DLD1 (cell line): ENCODE results near the gene TRIO.

Experiments
- in situ Hi-C: cut with HindIII; loops from 2 replicates; pipeline ENCODE4 v1.10.0; 2017; ENCODE audit warnings: low sequenced_read_pairs

The TRIO gene

DNA sequence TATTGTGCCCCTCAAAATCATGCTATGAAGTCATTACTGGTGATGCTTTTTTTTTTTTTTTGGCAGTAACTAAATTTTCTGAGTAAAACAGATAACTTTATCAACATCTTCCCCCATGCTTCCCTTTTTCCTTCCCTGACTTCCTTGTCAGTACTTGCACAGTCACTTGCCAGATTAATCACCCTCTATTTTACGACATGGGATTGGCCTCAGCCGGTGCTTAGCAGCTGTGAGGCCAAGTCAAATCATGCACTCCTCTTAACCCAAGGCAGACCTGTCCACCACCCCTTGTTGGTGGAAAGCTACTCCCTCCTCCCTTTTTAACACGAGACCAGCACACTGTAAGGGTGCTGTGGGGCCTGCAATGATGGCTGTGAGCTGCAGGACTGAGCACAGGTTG lies 320.5 kb downstream of the TRIO start:
- in situ Hi-C loops = no loop called here

DNA sequence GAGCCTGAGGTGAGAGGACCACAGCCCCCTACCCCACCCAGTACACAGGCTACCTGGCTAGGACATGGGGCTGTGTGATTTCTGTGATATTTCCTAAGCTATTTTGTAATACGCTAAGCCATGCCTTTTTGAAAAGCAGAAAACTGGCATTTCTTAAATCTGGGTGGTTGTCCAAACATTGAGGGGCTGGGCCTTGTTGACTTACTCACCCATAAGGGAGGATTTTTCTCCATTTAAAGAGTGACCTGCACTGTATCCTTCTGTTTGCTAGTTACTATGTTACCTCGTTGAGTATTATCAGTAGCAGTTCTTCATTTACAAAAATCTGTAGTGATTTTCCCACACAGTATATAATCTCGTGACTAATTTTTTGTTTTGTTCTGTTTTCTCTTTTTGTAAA lies 321.0 kb downstream of the TRIO start:
- in situ Hi-C loops = no loop called here

DNA sequence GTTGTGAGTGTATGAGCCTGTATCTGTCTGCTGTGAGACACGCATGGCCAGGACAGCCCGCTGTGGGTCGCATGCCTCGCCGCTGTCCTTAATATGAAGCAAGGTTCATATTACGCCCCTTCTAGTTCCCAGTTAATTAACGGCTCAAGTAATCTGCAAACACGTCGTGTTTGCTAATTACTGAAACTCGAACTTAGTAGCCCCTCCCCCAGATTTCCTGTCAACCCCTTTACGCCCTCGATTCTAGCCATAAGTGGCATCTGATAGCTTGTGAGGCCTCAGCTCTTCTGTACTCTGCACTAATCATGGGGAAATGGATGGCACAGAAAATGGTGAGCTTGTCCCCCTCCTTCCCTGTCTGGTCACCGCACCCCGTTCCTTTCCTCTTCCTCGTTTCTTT lies 321.5 kb downstream of the TRIO start:
- in situ Hi-C loops = no loop called here

DNA sequence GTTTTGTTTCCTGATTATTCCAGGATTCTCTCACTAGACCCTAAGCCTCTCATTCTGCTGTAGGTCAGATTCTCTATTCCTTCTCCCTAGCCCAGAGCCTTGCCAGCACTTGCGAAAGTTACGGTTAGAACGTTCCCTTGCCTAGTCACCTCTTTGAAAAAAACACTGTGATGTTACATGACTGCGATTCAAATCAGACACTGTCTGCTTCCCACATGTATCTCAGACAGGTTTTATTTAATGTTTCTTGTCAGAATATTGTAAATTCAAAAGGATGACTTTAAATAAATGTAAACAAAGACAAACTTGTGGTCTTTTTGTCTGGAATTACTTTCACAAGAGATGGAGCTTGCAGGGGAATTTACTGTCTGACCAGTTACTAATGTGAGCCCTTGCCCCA lies 322.0 kb downstream of the TRIO start:
- in situ Hi-C loops = no loop called here

DNA sequence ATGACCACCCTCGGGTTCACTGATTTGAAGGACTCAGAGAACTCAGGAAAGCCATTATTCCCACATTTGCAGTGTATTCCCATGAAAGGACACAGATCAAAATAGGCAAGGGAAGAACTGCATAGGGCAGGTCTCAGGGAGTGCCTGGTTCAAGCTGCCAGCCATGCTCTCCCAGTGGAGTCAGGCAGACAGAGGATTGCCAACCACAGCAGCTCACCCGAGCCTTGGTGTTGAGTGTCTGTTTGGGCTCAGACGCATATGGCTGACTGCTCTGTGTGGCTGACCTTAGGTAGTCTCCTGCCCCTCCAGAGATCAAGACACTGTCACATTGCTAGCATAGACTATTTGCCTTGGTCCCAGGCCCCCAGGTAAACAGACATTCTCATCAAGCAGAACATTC lies 322.6 kb downstream of the TRIO start:
- in situ Hi-C loops = no loop called here

DNA sequence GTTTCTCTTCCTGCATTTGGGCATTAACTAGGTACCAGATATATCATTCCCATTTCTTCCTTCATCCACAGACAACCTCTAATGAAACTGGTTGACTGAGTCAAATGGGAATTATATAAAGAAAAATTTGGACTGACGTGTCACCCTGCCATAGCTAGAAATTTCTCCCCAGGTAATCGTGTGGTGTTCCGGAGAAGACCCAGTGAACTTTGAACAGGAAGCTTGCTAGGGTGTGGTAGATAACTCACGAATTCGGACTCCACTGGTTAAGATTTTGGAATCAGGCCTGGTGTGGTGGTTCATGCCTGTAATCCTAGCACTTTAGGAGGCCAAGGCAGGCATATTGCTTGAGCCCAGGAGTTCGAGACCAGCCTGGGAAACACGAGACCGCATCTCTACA lies 324.1 kb downstream of the TRIO start:
- in situ Hi-C loops = no loop called here

DNA sequence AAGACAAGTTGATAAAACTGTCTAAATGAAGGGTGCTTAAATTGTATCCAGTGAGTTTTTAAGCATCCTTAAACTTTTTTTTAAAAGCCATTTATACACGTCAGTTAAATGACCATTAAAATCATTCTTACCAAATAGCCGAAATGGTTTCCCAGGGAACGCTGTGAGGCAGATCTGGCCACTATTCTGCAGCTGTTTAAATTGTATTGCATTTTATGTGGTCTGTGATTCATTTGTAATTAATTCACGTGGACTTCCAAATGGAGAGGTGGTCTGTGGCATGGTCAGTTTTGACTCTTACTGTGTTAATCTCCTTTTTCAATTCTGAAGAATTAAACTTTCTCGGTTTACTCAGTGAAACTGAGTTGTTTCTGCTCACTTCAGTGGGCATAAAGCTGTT lies 324.7 kb downstream of the TRIO start:
- in situ Hi-C loops = no loop called here

DNA sequence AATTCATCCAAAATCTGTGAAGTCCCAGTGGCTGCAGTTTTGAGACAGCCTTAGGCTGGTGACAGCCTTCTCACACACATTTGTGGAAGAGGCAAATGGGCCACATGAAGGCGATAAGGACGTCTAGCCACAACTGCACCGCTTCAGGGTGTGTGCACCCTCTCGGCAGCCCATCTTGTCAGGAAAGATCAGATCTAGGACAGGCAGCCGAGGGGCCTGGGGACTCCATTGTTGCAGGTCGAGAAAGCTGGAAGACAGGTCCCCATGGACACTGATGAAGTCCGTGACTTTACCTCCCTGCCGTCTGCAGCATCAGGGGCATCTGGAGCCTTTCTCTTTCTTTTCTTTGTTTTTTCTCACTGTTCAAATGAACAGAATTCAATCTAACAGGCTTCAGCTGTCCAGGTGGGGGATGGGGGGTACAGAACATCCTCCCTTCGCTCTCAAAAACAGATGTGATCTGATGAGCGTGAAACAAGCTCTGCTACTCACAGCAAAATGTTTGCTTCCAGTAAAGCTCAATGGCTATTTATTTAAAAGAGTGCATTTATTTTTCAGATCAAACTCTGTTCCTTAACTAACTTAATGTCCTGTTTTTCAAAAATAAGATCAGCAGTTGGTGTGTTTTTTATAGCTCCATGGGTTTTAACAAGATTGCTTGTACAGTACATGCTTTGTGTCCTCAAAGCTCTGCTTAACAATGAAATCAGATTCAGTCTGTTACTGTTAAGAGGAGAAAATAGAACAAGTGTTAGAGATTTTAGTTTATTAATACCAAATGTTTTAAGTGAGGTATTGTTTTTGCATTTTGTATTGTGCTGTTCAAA lies 326.6 kb downstream of the TRIO start:
- in situ Hi-C loops = no loop called here

DNA sequence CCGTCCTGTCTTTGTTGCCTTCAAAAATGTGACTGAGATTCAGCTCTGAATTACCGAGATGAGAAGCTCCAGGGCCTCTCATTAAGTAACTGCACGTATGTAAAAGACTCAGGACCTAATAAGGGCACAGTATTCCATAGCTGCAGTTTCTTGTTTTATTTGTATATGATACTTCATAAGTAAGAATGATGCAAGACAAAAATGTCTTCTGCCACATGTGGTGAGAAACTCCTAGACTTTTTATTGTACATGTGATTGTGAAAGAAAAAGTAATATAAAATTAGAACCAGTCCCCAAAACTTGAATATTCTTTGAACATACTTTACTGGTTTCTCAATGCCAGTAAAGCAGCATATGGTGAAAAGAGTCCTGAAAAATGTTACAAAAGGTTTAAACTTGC lies 328.4 kb downstream of the TRIO start:
- in situ Hi-C loops = no loop called here

DNA sequence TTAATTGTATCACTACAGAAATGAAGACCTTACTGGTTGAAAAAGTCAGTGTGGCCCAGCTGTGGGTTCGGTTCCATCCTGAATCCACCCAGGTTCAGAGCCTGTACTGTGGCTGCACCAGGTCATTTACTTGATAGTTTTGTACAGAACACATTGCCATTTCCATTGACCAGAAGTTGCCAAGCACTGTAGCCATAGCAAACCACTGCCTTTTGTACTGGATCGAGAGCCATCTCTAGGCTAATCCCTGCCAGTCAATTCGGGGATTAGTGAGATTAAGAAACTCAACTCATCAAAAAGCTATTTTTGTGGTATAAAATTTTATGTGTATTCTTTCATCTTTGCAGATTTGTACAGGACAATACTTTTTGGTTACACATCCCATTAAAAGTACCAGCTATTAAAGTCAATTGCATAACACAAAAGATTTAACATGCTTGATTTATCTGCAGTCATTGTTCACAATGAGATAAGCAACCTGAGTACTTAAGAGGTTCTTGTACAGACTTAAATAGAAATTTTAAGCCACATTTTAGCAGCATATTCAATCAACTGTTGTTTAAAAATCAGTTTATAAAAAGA lies 329.9 kb downstream of the TRIO start:
- in situ Hi-C loops = no loop called here

DNA sequence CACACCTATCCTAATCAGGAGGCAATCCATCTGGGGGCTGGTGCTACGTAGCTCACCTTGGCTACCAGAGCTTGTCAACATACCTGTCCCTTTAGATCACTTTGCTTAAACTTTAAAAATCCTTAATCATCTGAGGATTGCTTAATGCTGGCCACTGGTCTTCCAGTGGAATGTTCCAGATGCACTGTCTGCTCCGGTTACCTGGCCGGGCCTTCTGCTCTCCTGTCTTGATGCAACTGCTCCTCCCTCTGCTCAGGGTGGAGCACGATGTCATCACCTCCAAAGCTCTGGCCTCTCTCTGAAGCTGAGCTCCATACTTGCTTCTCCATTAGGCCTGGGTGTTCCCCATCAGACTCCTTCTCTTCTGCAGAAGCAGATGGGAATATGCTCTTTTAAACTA lies 331.9 kb downstream of the TRIO start:
- in situ Hi-C loops = no loop called here

DNA sequence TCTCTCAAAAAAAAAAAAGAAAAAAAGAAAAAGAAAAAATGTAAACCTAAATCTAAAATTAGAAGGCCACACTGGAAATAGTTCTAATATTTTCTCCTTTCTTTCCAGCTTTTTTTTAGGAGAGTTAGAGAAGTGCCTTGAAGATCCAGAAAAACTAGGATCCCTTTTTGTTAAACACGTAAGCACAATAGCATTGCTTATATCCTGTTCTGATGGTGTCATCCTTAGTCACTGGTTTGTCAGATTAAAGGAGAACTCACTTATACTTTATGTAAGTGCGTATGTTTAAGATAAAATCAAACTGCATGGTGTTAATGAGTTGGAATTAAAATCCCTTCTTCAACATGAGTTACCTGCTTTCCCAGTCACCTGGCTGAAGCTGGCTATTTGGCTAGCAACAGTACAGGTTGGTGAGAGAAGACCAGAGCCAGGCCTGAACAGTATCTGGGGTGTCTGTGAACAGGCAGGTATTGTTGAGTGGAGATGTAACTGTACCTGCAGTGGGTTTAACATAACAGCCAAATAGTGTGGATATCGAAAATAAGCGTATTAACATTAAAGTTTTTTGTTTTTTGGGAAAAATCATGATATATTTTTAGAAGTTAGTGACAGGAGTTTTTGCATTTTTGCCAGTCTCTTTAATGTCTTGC lies 333.8 kb downstream of the TRIO start:
- in situ Hi-C loops = no loop called here

DNA sequence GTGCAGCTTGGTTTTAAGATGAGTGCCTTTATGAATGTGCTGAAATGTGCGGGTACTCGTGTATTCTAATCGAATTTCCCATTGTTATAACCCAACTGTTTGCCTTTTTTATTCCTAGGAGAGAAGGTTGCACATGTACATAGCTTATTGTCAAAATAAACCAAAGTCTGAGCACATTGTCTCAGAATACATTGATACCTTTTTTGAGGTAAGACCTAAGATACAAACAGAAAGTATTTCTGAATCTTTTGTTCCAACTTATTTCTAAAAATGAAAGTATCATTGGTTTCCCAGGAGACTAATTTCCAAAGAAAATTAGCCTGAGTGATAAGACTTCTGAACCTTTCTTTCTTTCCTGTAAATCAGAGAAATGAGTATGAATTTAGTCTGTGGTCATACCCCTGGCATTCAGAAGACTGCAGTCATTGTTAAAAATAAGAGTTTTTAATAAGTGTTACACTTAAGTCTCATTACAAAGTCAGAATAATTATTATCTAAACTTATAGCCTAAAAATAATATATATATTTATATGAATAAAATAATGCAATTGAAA lies 336.1 kb downstream of the TRIO start:
- in situ Hi-C loops = no loop called here

DNA sequence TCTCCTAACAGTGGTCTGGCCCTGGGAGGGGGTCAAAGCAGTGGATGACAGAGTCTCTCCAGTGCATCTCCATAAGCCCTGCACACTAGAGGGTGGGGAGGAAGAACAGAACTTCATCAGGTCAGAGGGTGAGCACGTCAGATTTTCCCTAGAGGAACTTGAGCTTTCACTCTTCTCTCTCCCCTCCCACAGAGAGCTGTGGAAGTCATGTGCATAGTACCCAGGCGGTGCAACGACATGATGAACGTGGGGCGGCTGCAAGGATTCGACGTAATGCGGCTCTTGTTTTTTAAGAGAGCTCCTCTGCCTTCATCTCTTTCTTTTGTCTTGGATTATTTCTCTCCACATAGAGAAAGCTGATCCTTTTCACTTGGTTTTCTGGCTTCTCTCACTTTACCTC lies 338.2 kb downstream of the TRIO start:
- in situ Hi-C loops = no loop called here

DNA sequence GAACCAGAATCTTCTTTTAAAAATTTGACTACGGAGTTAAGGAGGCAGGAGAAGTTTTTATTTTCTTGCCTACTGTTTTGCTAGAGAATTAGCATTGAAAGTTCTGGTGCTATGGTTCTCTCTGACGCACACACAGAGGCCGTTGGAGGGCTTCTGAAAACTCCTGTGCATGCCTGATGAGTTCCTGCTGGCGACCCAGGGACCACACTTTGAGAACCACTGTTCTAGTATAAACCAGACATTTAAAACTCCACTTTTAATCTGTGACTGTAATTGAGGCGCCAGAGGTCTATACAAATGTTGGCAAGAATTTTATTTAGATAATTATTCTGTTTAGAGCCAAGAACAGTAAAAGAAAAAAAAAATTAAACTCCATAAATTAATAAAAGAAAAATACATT lies 338.9 kb downstream of the TRIO start:
- in situ Hi-C loops = no loop called here

DNA sequence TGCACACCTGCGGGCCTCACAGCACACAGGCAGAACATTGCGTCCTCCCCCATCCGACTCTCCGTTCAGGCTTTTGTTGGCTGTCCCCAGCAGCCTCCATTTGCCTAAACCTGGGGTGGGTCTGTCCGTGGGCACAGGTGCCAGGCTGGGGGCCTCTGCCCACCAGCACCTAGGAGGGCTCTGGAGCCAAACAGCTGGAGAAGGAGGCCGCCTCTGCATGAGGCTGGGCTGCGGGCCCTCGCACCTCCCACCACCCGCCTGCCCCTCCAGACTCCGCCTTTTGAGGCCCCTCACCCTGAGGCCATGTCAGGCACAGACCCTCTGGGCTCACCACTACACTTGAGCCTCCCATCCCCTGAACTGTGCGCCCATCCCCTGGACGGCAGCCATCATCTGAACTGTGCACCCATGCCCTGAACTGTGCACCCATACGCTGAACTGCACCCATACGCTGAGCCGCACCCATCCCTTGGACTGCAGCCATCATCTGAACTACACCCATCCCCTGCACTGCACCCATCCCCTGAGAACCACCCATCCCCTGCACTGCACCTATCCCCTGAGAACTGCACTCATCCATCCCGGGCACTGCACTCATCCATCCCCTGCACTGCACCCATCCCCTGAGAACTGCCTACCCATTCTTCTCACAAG lies 340.5 kb downstream of the TRIO start:
- in situ Hi-C loops = no loop called here

DNA sequence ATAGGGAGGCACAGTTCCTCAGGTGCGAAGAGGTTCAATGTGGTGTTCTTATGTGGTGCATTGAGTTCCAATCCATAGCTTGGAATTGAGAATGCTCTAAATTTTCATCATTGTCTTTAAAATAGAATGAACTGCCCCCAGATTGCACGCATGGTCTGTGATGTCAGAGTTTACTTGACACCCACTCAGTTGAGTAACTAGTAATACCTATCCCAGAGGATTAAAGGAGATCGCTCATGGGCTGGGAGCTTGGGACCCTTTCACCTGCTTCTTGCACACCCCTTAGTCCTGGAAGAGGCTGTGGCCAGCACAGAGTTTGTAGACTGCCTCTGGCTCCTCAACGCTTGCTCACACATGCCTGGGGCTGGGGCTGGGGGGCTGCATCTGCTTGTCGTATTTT lies 343.3 kb downstream of the TRIO start:
- in situ Hi-C loops = no loop called here

DNA sequence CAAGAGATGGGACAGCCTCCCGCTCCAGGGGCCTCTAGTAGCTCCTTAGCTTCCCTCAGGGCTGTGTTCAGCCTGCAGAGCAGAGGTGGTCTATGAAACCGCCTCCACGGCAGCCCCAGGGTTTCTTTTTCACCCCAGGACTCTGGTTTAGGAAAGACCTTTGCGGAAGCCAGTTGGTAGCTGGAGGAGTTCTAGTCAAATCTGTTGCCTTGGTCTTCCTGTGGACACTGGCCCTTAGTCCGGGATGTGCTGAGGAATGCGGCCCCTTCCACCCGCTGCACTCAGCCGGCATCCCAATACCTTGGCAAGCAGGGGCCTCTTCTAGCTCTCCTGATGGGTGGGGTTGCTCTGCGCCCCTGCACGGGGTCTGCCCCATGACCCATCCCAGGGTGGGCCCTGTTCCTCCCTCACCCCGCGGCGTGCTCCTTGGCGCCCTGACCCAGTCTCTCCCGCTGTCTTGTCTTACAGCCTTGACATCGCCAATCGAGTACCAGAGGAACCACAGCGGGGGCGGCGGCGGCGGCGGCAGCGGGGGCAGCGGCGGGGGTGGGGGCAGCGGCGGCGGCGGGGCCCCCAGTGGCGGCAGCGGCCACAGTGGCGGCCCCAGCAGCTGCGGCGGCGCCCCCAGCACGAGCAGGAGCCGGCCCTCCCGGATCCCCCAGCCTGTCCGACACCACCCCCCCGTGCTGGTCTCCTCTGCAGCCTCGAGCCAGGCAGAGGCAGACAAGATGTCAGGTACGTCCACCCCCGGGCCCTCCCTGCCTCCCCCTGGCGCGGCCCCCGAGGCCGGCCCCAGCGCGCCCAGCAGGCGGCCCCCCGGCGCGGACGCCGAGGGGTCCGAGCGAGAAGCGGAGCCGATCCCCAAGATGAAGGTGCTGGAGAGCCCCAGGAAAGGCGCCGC lies 344.1 kb downstream of the TRIO start:
- in situ Hi-C loops = no loop called here

DNA sequence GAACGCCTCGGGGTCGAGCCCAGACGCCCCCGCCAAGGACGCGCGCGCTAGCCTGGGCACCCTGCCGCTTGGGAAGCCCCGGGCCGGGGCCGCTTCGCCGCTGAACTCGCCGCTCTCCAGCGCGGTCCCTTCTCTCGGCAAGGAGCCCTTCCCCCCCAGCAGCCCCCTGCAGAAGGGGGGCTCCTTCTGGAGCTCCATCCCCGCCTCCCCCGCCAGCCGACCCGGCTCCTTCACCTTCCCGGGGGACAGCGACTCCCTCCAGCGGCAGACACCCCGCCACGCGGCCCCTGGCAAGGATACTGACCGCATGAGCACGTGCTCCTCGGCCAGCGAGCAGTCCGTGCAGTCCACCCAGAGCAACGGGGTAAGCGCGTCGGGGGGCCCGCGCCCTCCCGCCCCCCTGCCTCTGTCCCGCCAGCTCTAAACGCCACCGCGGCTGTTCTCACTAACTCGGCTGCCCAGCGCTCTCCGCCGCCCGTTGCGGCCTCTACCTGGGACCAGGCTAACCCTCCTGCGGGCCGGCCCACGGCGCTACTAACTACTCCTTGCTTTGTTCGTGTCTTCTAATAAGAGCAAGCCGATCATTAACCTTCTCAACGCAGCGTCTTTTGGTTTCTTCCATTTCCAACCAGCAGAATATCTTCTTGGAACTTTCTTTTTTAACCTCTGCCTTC lies 344.9 kb downstream of the TRIO start:
- in situ Hi-C loops = no loop called here

DNA sequence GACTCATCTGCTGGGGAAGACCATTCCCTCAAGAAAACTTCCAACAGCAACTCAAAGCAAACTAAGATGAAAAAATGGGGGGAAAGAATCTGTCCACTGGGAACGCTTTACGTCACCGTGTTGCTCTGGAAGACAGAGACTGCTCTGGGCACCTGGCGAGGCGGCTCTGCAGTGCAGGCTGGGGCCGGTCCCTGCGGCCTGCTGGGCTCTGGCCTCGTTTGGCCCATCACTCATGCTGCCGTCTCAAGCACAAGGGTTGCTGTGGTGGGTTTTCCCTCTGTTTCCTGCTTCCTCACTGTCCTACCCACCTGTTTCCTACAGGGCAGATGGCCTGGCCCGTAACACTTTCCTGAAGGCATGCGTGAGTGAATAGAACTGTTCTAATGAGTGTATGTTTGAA lies 345.6 kb downstream of the TRIO start:
- in situ Hi-C loops = no loop called here
